ENCODE data around the gene MECP2.

DNA sequence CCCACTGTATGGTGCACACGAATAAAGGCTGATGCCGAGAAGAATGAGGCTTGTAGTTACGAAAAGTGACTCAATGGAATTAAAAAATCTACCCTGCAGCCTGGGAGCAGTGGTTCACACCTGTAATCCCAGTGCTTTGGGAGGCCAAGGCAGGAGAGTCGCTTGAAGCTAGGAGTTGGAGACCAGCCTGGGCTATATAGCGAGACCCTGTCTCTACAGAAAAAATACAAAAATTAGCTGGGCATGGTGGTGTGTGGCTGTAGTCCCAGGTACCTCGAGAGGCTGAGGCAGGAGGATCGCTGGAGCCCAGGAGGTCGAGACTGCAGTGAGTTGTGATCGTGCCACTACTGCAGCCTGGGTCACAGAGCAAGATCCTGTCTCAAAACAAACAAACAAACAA is 34.8 kb upstream of the MECP2 start:
- no peak for TF ChIP-seq POLR2AphosphoS5 (IDR thresholded peaks at IDR 0.05)
- TF ChIP-seq POLR2A (IDR thresholded peaks at IDR 0.05), result no peak
- TF ChIP-seq, protein P1, sequence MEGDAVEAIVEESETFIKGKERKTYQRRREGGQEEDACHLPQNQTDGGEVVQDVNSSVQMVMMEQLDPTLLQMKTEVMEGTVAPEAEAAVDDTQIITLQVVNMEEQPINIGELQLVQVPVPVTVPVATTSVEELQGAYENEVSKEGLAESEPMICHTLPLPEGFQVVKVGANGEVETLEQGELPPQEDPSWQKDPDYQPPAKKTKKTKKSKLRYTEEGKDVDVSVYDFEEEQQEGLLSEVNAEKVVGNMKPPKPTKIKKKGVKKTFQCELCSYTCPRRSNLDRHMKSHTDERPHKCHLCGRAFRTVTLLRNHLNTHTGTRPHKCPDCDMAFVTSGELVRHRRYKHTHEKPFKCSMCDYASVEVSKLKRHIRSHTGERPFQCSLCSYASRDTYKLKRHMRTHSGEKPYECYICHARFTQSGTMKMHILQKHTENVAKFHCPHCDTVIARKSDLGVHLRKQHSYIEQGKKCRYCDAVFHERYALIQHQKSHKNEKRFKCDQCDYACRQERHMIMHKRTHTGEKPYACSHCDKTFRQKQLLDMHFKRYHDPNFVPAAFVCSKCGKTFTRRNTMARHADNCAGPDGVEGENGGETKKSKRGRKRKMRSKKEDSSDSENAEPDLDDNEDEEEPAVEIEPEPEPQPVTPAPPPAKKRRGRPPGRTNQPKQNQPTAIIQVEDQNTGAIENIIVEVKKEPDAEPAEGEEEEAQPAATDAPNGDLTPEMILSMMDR (IDR thresholded peaks at IDR 0.05), result no peak
